Activated naive CD4-positive, alpha-beta T cell treated with anti-CD3 and anti-CD28 coated beads for 36 hours (primary cell): ENCODE data around the gene HOXD8. TPM values are rescaled to one million over a fixed set of nuclear protein-coding genes. Genes with fewer than 3 reads are reported as not detected.

ENCODE experiments used
- CTCF ChIA-PET: fragments of 350-600 bp; sonication (Branson Sonifier 250); formaldehyde crosslinking; loops from one replicate; lab custom pipeline; 2021; ENCODE audit warnings: antibody characterized with exemption; lab: Charles Lee
- DNase-seq: peaks from one replicate; pipeline ENCODE4 v3.0.0-alpha.2; 2020
- H3K27ac Mint-ChIP-seq: one replicate; pipeline ENCODE4 v1.8.0; 2021; ENCODE audit warnings: mild to moderate bottlenecking, mixed read lengths
- H3K27me3 Mint-ChIP-seq: one replicate; pipeline ENCODE4 v1.8.0; 2021; ENCODE audit warnings: low read depth, mixed read lengths
- H3K36me3 Mint-ChIP-seq: one replicate; pipeline ENCODE4 v1.8.0; 2021; ENCODE audit warnings: low read depth, mixed read lengths
- H3K4me1 Mint-ChIP-seq: one replicate; pipeline ENCODE4 v1.8.0; 2021; ENCODE audit warnings: low read depth, mixed read lengths
- H3K4me3 Mint-ChIP-seq: one replicate; pipeline ENCODE4 v1.8.0; 2021; ENCODE audit warnings: mild to moderate bottlenecking, moderate library complexity, mixed read lengths
- H3K9me3 Mint-ChIP-seq: one replicate; pipeline ENCODE4 v1.8.0; 2021; ENCODE audit warnings: mixed read lengths
- intact Hi-C: fragments of 100-400 bp; cut with micrococcal nuclease; formaldehyde crosslinking; loops from one replicate; pipeline ENCODE4 v1.15.1; 2023
- total RNA-seq, 2 experiments: library from RNA; stranded (reverse); gene quantifications; one replicate each; pipeline ENCODE4 v1.2.3, GENCODE V29; 2021

The HOXD8 gene
- not detected for total RNA-seq

- Mint-ChIP-seq H3K4me1 (peaks cover 18% of the 10 kb centered on the region), H3K27ac (peak within 1 kb of the TSS; percentile 30), H3K27me3 (peaks cover 76% of the 10 kb centered on the region), H3K4me3 (peak within 1 kb of the TSS; percentile 52), H3K36me3 (no peaks in the 10 kb centered on the region), H3K9me3 (no peaks in the 10 kb centered on the region)
- DNase-seq, result no peak
- intact Hi-C loops, result loop anchor here (2.0 kb wide), 1 partner anchor 18 kb away; no protein-coding TSS in a partner anchor
- CTCF ChIA-PET, result interaction anchor here (1.0 to 4.4 kb wide), 4 partner anchors 33 to 523 kb away, joined by 3 to 54 read pairs (median 27); no protein-coding TSS in a partner anchor
Measured at GRCh38 chr2:176128982-176129796, at the start of gene HOXD8. Gene HOXD8 (plus strand): TSS chr2:176129705. CDS start chr2:176130367, 662 bp downstream.

GRCh38 chr2:176079831-176080539, 49.5 kb upstream of the HOXD8 start:
- no peak for DNase-seq
- Mint-ChIP-seq H3K9me3 (peaks cover 16% of the 10 kb centered on the region), H3K27ac (no peak overlapping the region), H3K4me1 (peaks cover 17% of the 10 kb centered on the region), H3K4me3 (peak overlapping the region; percentile 49), H3K27me3 (peaks cover 77% of the 10 kb centered on the region), H3K36me3 (peaks cover 15% of the 10 kb centered on the region)
- CTCF ChIA-PET, result no interaction called here
- intact Hi-C loops, result loop anchor here (5.0 kb wide), 1 partner anchor 32 kb away; no protein-coding TSS in a partner anchor

- Mint-ChIP-seq H3K4me3 (peak overlapping the region; percentile 1), H3K36me3 (peaks cover 15% of the 10 kb centered on the region), H3K4me1 (peaks cover 17% of the 10 kb centered on the region), H3K9me3 (peaks cover 14% of the 10 kb centered on the region), H3K27ac (peak overlapping the region; percentile 24), H3K27me3 (peaks cover 77% of the 10 kb centered on the region)
- intact Hi-C loops, result no loop called here
- no peak for DNase-seq
- CTCF ChIA-PET, result no interaction called here
Measured at GRCh38 chr2:176080540-176081375, 48.7 kb upstream of the HOXD8 start.

GRCh38 chr2:176081376-176081836, 48.1 kb upstream of the HOXD8 start:
- H3K36me3 Mint-ChIP-seq, result peaks cover 15% of the 10 kb centered on the region
- peaks cover 77% of the 10 kb centered on the region for H3K27me3 Mint-ChIP-seq
- DNase-seq, result no peak
- peaks cover 17% of the 10 kb centered on the region for H3K4me1 Mint-ChIP-seq
- H3K27ac Mint-ChIP-seq, result peak overlapping the region; percentile 24
- CTCF ChIA-PET, result interaction anchor here (0.6 to 1.0 kb wide), 2 partner anchors 10 to 201 kb away, joined by 4 read pairs; no protein-coding TSS in a partner anchor
- H3K4me3 Mint-ChIP-seq, result no peak overlapping the region
- peaks cover 13% of the 10 kb centered on the region for H3K9me3 Mint-ChIP-seq
- intact Hi-C loops, result no loop called here

- H3K27ac Mint-ChIP-seq, result no peak overlapping the region
- peaks cover 17% of the 10 kb centered on the region for H3K36me3 Mint-ChIP-seq
- peaks cover 79% of the 10 kb centered on the region for H3K27me3 Mint-ChIP-seq
- CTCF ChIA-PET, result interaction anchor here (0.5 to 1.5 kb wide), 4 partner anchors 10 to 1176 kb away, joined by 3 to 4 read pairs (median 4); no protein-coding TSS in a partner anchor
- peaks cover 11% of the 10 kb centered on the region for H3K9me3 Mint-ChIP-seq
- no peak overlapping the region for H3K4me3 Mint-ChIP-seq
- no peak for DNase-seq
- H3K4me1 Mint-ChIP-seq, result peaks cover 17% of the 10 kb centered on the region
- intact Hi-C loops, result loop anchor here (2.0 kb wide), 2 partner anchors 15 to 83 kb away; no protein-coding TSS in a partner anchor
Measured at GRCh38 chr2:176081837-176082524, 47.5 kb upstream of the HOXD8 start.

GRCh38 chr2:176082525-176082823, 47.0 kb upstream of the HOXD8 start:
- H3K9me3 Mint-ChIP-seq, result peaks cover 12% of the 10 kb centered on the region
- DNase-seq, result no peak
- no peak overlapping the region for H3K27ac Mint-ChIP-seq
- no peak overlapping the region for H3K4me3 Mint-ChIP-seq
- CTCF ChIA-PET, result interaction anchor here (0.5 to 1.5 kb wide), 4 partner anchors 9 to 1757 kb away, joined by 3 to 4 read pairs (median 4); no protein-coding TSS in a partner anchor
- peaks cover 80% of the 10 kb centered on the region for H3K27me3 Mint-ChIP-seq
- H3K36me3 Mint-ChIP-seq, result peaks cover 17% of the 10 kb centered on the region
- intact Hi-C loops, result loop anchor here (2.0 kb wide), 2 partner anchors 14 to 82 kb away; no protein-coding TSS in a partner anchor
- peaks cover 17% of the 10 kb centered on the region for H3K4me1 Mint-ChIP-seq

GRCh38 chr2:176082824-176083751, 46.4 kb upstream of the HOXD8 start:
- H3K27ac Mint-ChIP-seq, result no peak overlapping the region
- peaks cover 17% of the 10 kb centered on the region for H3K4me1 Mint-ChIP-seq
- peaks cover 12% of the 10 kb centered on the region for H3K9me3 Mint-ChIP-seq
- CTCF ChIA-PET, result interaction anchor here (0.6 to 1.5 kb wide), 2 partner anchors 37 to 1758 kb away, joined by 3 to 4 read pairs; no protein-coding TSS in a partner anchor
- intact Hi-C loops, result loop anchor here (2.0 kb wide), 2 partner anchors 14 to 82 kb away; no protein-coding TSS in a partner anchor
- H3K27me3 Mint-ChIP-seq, result peaks cover 86% of the 10 kb centered on the region
- H3K4me3 Mint-ChIP-seq, result no peak overlapping the region
- no peak for DNase-seq
- H3K36me3 Mint-ChIP-seq, result peaks cover 17% of the 10 kb centered on the region

- H3K4me1 Mint-ChIP-seq, result peaks cover 18% of the 10 kb centered on the region
- no peak within 1 kb of the TSS for H3K4me3 Mint-ChIP-seq
- CTCF ChIA-PET, result interaction anchor here (1.5 to 2.4 kb wide), 2 partner anchors 14 to 37 kb away, joined by 4 to 7 read pairs; no protein-coding TSS in a partner anchor
- no peak within 1 kb of the TSS for H3K27ac Mint-ChIP-seq
- DNase-seq, result no peak
- H3K36me3 Mint-ChIP-seq, result peaks cover 17% of the 10 kb centered on the region
- H3K9me3 Mint-ChIP-seq, result peaks cover 12% of the 10 kb centered on the region
- H3K27me3 Mint-ChIP-seq, result peaks cover 85% of the 10 kb centered on the region
- intact Hi-C loops, result loop anchor here (2.0 kb wide), 2 partner anchors 13 to 81 kb away; no protein-coding TSS in a partner anchor
Measured at GRCh38 chr2:176083796-176084261, 45.7 kb upstream of the HOXD8 start, which contains the start of gene EVX2. Gene EVX2 (minus strand): TSS chr2:176083962. CDS start chr2:176083776, 186 bp downstream.

GRCh38 chr2:176084611-176085119, 44.8 kb upstream of the HOXD8 start:
- CTCF ChIA-PET, result interaction anchor here (1.3 to 2.4 kb wide), 2 partner anchors 12 to 13 kb away, joined by 3 to 7 read pairs; no protein-coding TSS in a partner anchor
- peaks cover 10% of the 10 kb centered on the region for H3K36me3 Mint-ChIP-seq
- no peak overlapping the region for H3K27ac Mint-ChIP-seq
- DNase-seq, result no peak
- intact Hi-C loops, result loop anchor here (5.0 kb wide), 1 partner anchor 38 kb away; the partner anchor contains the start of gene HOXD9
- H3K4me3 Mint-ChIP-seq, result no peak overlapping the region
- peaks cover 12% of the 10 kb centered on the region for H3K9me3 Mint-ChIP-seq
- H3K4me1 Mint-ChIP-seq, result peaks cover 10% of the 10 kb centered on the region
- H3K27me3 Mint-ChIP-seq, result peaks cover 86% of the 10 kb centered on the region
